Measurements from ENCODE around the gene ZFP36L2.
A peak's percentile ranks its signal among the peaks of the same experiment; 100 is the strongest.

ZFP36L2 gene

GRCh38 chr2:43224131-43224570, 2.3 kb downstream of the ZFP36L2 start:
- DNase-seq (ENCODE audit: low read depth, low spot score): no peak

GRCh38 chr2:43223521-43224001, 2.8 kb downstream of the ZFP36L2 start:
- DNase-seq (ENCODE audit: low read depth, low spot score): no peak

DNA sequence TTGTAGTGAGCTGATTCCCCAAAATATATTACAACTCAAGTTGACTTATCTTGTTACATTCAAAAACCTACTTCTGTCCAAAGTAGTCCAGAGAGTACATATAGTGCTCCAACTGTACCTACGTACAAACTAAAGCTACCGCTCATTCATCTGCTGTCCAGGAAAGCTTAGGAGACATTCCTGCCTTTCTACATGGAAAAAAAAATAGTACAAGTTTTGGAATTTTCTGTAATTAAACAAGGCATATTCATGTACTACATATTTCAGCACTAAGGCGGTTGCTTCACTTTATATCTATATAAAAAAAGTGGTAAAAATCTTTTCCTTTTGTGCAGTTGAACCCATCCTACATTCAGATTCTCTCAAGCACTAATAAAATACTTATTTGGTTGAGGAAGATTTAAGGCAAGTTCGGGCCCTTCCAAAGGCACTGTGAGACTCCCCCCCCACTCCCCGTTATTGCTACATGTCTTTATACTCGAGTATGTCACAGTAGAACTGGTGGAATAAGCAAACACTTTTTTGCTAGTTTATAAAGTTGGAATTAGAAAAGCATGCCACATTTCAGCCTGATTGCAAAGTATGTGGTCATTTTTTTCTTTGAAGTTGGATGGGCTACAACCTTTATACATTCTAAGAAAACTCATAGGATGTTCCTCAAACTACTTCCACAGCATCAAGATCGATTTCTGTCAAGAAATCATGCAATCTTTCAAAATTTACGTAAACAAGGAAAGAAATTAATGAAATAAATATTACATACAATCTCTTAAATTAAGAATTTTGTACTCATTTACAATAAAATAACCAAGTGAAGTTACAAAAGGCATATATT, 3.7 kb downstream of the ZFP36L2 start:
- DNase-seq (ENCODE audit: low read depth, low spot score): no peak

DNA sequence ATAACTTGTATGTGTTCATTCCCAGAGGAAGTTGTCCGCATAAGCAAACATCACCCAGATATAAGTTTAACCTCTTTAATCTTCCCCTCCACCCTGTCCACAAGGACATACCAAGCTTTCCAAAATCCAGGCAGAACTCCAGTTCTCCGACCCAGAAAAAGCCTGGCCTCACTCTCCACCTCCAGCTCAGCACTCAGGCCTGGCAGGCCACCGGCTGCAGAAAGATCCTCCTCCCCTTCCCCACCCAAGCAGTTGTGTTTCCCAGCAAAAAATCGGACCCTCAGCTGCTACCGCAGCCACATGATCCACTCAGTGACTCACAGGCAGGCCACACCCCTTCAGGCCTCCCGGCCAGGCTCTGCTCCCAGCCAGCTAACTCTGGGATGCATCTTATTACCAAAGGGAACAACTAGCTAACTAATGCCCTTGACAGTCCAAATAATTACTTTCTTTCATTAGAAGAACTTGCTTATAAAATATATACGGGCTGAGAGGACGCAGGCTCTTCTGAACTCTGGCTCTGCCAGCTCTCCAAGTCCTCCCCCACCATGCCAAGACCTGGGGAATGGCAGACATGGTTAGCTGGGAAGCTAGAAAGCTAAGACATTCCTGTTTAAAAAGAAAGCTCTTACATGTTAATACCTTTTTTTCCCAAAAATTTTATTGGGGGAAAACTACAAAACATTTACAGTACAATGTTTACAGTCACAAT, 4.5 kb downstream of the ZFP36L2 start:
- no peak for DNase-seq (ENCODE audit: low read depth, low spot score)

DNA sequence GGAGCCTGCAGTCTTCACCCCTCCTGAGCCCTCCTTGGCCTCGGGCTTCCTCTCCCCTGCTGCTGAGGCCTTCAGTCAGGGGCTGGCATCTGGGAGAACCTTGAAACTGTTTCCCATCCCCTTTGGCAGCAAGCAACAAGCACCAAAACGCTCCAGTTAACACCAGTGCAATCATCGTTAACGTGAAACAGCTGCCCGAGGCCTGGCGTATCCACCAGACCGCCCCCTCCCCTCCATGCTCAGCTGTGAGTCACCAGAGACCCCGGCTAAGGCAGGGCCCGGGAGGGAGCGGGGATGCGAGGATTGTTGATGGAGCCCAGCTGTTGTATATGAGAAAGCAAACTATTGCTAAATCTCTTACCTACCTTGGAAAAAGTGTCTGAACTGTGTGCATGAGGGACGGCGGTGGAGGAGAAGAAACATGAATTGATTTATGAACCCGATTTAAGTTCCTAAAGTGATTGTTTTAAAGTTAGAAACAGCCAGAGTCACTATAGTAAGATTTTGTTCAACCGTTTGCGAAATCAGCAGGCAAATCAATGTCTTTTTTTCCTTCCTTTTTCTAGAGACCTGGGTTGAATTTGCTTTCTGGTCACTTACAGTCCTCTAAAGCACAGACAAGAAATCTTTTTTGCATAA, 5.2 kb downstream of the ZFP36L2 start:
- DNase-seq (ENCODE audit: low read depth, low spot score): no peak

DNA sequence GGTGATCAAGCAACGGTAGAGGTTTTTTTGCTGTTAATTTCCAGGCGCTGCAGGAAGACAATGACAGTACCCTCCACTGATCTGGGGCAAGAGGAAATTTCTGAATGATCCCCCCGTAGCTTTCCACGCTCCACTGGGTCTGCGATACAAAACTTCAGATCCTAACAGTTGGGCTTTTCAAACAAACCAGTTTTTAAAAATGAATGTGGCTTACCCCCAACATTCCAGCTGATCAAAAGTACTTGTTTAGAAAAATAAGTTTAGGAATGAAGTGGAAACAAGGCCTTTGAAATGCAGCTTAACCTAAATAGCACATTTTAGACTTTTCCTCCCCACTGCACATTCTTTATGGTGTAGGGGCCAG, 5.7 kb downstream of the ZFP36L2 start:
- no peak for DNase-seq (ENCODE audit: low read depth, low spot score)

GRCh38 chr2:43220229-43220751, 6.1 kb downstream of the ZFP36L2 start:
- DNase-seq (ENCODE audit: low read depth, low spot score): no peak

- no peak for DNase-seq (ENCODE audit: low read depth, low spot score)
Measured at GRCh38 chr2:43219383-43220228, 6.8 kb downstream of the ZFP36L2 start.

DNA sequence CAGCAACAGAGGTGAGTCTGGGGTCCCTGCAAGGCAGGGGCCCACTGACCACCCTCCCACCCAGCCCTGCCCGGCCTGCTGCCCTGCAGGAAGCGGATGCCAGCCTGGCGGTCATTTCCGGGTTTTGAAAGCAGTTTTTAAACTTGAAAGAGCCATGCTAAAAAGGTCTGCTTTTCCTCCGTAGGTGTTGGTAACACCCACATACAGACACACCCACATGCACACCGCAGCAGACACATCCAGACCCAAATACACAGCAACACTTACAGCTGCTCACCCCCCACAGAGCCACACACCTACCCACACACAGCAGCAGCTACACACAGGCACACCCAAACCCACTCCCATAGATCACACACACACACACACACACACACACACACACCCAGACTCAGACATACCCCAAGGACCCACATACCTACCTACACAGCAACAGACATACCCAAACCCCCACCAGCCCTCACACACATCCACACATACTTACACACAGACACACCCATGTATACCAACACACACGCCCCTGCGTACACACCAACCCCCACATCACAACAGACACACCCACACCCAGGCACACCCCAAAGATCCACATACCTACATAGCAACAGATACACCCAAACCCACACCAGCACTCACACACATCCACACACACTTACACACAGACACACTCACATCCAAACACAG, 7.6 kb downstream of the ZFP36L2 start:
- DNase-seq (ENCODE audit: low read depth, low spot score): no peak

DNA sequence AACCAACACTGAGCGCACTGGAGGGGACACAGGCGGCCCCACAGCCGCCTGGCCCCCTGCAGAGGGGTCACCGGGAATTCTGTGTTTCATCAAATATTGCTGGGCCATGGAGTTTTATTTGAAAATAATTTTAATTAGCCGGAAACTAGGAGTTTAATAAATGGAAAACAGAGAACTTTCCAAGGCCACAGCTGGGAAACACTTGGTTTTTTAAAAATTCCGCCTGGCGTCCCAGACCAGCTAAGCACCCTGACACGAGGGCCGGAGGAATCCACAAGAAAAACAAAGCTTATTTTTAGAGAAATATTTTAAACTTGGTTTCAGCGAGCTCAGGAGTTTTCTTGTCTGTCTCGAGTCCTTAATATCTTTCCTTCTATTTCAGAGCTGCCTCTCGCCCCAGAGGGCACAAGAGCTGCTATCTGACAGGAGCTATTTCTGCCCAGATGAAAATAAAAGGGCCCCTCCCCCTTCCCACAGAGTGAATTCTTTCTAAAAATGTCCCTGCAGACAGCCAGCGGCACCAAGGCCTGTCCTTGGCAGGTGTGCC, 8.2 kb downstream of the ZFP36L2 start:
- no peak for DNase-seq (ENCODE audit: low read depth, low spot score)

- peak; percentile 96 for DNase-seq (ENCODE audit: low read depth, low spot score)
Measured at GRCh38 chr2:43217228-43218154, 8.9 kb downstream of the ZFP36L2 start.

DNA sequence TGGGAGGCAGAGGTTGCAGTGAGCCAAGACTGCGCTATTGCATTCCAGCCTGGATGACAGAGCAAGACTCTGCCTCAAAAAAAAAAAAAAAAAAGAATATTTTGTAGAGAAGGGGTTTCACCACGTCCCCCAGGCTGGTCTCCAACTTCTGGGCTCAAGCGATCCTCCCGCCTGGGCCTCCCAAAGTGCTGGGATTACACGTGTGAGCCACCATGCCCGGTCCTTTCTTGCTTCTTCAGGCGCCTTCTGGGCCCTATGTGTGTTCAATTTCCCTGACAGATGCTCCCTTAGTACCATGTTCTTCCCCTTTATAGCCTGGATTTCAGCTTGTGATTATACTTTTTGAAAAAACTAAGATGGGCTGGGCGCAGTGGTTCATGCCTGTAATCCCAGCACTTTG, 9.8 kb downstream of the ZFP36L2 start:
- DNase-seq (ENCODE audit: low read depth, low spot score): no peak

DNA sequence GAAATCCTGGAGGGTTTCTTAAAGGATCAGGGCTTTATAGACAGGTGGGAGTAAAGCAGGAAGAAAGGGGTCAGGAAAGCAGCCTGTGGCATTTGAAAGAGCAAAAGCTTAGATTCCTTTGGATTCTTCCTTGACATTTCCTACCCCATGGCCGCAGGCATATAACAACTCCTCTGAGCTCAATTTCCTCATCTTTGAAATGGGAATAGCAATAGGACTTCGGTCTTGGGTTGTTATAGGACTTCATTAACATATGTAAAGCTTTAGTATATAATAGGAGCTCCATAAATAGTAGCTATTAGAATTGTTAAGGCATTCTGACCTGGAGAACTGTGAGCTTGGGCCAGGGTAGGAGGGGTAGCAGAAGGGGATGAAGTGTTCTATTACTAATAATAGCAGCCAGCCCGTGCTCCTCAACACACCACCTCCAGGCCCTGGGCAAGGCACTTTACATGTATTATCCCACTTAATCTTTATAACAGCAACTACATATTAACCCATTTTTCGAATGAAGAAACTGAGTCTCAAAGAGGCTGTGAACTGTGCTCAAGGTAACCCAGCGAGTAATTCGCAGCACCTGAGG, 10.6 kb downstream of the ZFP36L2 start:
- DNase-seq (ENCODE audit: low read depth, low spot score): no peak

DNA sequence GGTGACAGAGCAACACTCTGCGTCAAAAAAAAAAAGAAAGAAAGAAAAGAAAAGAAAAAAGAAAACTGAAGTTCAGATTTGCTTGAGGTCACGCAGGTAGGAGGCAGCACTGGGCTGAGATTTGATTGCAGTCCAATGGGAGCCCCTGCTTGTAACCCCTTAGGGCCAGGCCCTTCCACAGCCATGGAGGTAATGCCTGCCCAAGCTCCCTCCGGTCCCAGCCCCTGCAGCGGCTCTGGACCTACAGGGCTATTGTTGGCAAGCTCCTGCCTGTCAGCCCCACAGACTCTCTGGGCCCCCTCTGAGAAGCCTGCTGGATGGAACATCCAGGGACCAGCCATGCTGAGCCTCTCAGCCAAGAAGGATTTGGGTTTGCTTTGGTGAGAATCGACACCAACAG, 12.2 kb downstream of the ZFP36L2 start:
- no peak for DNase-seq (ENCODE audit: low read depth, low spot score)

DNA sequence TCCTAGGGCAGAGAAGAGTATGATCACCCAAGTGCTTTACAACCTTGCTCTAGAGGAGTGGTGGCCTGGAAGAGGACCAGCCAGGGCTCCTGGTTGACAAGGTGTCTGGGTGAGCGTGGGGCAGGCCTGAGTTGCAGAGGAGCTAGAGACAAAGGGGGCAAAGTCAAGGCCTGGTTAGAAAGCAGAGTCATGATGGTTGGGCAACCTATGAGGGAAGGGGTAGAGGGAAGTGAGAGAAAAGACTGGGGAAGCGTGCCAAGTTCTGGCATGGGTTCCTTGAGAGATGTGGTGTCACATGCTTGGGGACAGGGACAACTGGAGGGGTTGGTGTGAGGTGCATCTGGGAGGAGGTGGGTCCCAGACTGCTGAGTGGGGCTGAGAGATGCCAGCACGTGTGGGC, 13.5 kb downstream of the ZFP36L2 start:
- DNase-seq (ENCODE audit: low read depth, low spot score): no peak

- DNase-seq (ENCODE audit: low read depth, low spot score): no peak
Measured at GRCh38 chr2:43212216-43212835, 14.1 kb downstream of the ZFP36L2 start.

GRCh38 chr2:43210467-43211303, 15.7 kb downstream of the ZFP36L2 start:
- DNase-seq (ENCODE audit: low read depth, low spot score): no peak

DNA sequence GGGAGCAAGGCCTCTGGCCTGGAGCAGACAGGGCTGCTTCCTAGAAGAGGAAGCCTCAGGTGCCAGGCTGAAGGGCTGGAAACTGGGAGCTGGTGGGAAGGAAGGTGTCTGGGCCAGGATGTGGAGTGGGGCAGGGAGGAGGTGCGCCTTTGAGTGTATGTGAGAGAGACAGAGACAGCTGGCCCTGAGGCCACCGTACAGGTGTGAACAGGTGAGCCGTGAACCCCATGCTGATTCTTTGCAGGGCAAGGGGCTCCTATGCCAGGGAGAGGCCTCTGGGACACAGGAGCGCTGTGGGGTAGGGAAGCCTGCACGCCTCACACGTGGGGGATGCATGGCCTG, 16.3 kb downstream of the ZFP36L2 start:
- no peak for DNase-seq (ENCODE audit: low read depth, low spot score)

Measured in iPS DF 19.7 (cell line).